WTC11 (cell line): ENCODE data around the gene MRPS5. TPM values are rescaled to one million over a fixed set of nuclear protein-coding genes. Genes with fewer than 3 reads are reported as not detected.

ENCODE experiments used
- ATAC-seq: fragments of 200-7000 bp; cut with Tn5 transposase; 2 replicates; pipeline ENCODE4 v1.10.0; 2021; ENCODE audit warnings: mild to moderate bottlenecking, moderate library complexity
- CTCF ChIA-PET: fragments of 300-600 bp; sonication (Branson Sonifier 250); formaldehyde crosslinking; loops from one replicate; lab custom pipeline; 2021; ENCODE audit warnings: antibody characterized with exemption; lab: Charles Lee
- POLR2A ChIA-PET: fragments of 350-600 bp; sonication (Branson Sonifier 250); formaldehyde crosslinking; loops from one replicate; lab custom pipeline; 2021; ENCODE audit warnings: antibody characterized with exemption; lab: Charles Lee
- DNase-seq: peaks from one replicate; pipeline ENCODE4 v3.0.0; 2021; ENCODE audit warnings: low spot score
- H3K27ac Mint-ChIP-seq: 2 replicates; pipeline ENCODE4 v1.8.0; 2021; ENCODE audit warnings: mixed read lengths
- H3K27me3 Mint-ChIP-seq: 2 replicates; pipeline ENCODE4 v1.8.0; 2021; ENCODE audit warnings: low read depth, mild to moderate bottlenecking, moderate library complexity, mixed read lengths
- H3K36me3 Mint-ChIP-seq: 2 replicates; pipeline ENCODE4 v1.8.0; 2021; ENCODE audit warnings: mixed read lengths
- H3K4me1 Mint-ChIP-seq: 2 replicates; pipeline ENCODE4 v1.8.0; 2022; ENCODE audit warnings: mixed read lengths
- H3K4me3 Mint-ChIP-seq: 2 replicates; pipeline ENCODE4 v1.8.0; 2021; ENCODE audit warnings: mild to moderate bottlenecking, moderate library complexity, mixed read lengths
- H3K9me3 Mint-ChIP-seq: 2 replicates; pipeline ENCODE4 v1.8.0; 2021; ENCODE audit warnings: mixed read lengths
- MAX ChIP-seq: sonication (generic); formaldehyde crosslinking; IDR thresholded peaks from 2 replicates; pipeline ENCODE4 v1.8.0; 2022; ENCODE audit warnings: mild to moderate bottlenecking, missing genetic modification reagents
- NFATC4 ChIP-seq: fragments of 250-450 bp; sonication (Bioruptor Pico); IDR thresholded peaks from 2 replicates; pipeline ENCODE4 v1.9.0; 2021; ENCODE audit warnings: mild to moderate bottlenecking
- NR1H2 ChIP-seq: sonication (generic); formaldehyde crosslinking; IDR thresholded peaks from 2 replicates; pipeline ENCODE4 v1.9.0; 2021; ENCODE audit warnings: mild to moderate bottlenecking, moderate library complexity, missing genetic modification reagents
- OVOL2 ChIP-seq: fragments of 250-450 bp; sonication (Bioruptor Pico); IDR thresholded peaks from 2 replicates; pipeline ENCODE4 v1.9.0; 2021; ENCODE audit warnings: mild to moderate bottlenecking, borderline replicate concordance
- PREB ChIP-seq: sonication (generic); formaldehyde crosslinking; IDR thresholded peaks from 2 replicates; pipeline ENCODE4 v1.8.1; 2022; ENCODE audit warnings: mild to moderate bottlenecking, missing genetic modification reagents, moderate library complexity, borderline replicate concordance
- STAT6 ChIP-seq: sonication (generic); formaldehyde crosslinking; conservative IDR thresholded peaks from 2 replicates; pipeline ENCODE4 v1.8.1; 2023; ENCODE audit warnings: mild to moderate bottlenecking, low read depth, missing genetic modification reagents, moderate library complexity
- TP53 ChIP-seq: sonication (generic); formaldehyde crosslinking; IDR thresholded peaks from 2 replicates; pipeline ENCODE4 v1.8.1; 2023; ENCODE audit warnings: mild to moderate bottlenecking, missing genetic modification reagents
- ZBTB21 ChIP-seq: sonication (generic); formaldehyde crosslinking; IDR thresholded peaks from 2 replicates; pipeline ENCODE4 v1.8.1; 2023; ENCODE audit warnings: mild to moderate bottlenecking, missing genetic modification reagents, borderline replicate concordance
- ZMAT4 ChIP-seq: fragments of 250-450 bp; sonication (Bioruptor Pico); IDR thresholded peaks from 2 replicates; pipeline ENCODE4 v1.9.0; 2021; ENCODE audit warnings: mild to moderate bottlenecking
- ZNF138 ChIP-seq: sonication (generic); formaldehyde crosslinking; conservative IDR thresholded peaks from 2 replicates; pipeline ENCODE4 v1.8.1; 2022; ENCODE audit warnings: mild to moderate bottlenecking, moderate library complexity, missing genetic modification reagents
- ZNF232 ChIP-seq: sonication (generic); formaldehyde crosslinking; IDR thresholded peaks from 2 replicates; pipeline ENCODE4 v1.8.0; 2022; ENCODE audit warnings: mild to moderate bottlenecking, missing genetic modification reagents
- ZNF396 ChIP-seq: fragments of 250-450 bp; sonication (Bioruptor Pico); IDR thresholded peaks from 2 replicates; pipeline ENCODE4 v1.8.0; 2021; ENCODE audit warnings: mild to moderate bottlenecking, moderate library complexity, borderline replicate concordance
- ZNF512 ChIP-seq: sonication (generic); formaldehyde crosslinking; IDR thresholded peaks from 2 replicates; pipeline ENCODE4 v1.8.1; 2022; ENCODE audit warnings: missing genetic modification reagents, borderline replicate concordance
- ZSCAN18 ChIP-seq: fragments of 250-450 bp; sonication (Bioruptor Pico); IDR thresholded peaks from 2 replicates; pipeline ENCODE4 v2.1.2; 2022; ENCODE audit warnings: mild to moderate bottlenecking, moderate library complexity
- total RNA-seq: library from RNA; stranded (reverse); gene quantifications from 3 replicates; pipeline ENCODE4 v1.2.3, GENCODE V29; 2021
- TF ChIP-seq, protein P1 (sequence below): sonication (generic); formaldehyde crosslinking; IDR thresholded peaks from 2 replicates; pipeline ENCODE4 v1.8.1; 2023; ENCODE audit warnings: mild to moderate bottlenecking, missing genetic modification reagents

Gene MRPS5
- total RNA-seq, 1 experiment from 2014 or later: 70.3 TPM

GRCh38 chr2:95059656-95060370, 61.8 kb downstream of the MRPS5 start (continued):
- TF ChIP-seq ZNF512 (CRISPR knock-in tag): no peak
- no peak for TF ChIP-seq ZBTB21

GRCh38 chr2:95058989-95059641, 62.5 kb downstream of the MRPS5 start:
- no peak for TF ChIP-seq MAX (CRISPR knock-in tag)
- TF ChIP-seq ZSCAN18 (CRISPR knock-in tag): no peak
- TF ChIP-seq ZNF232 (CRISPR knock-in tag): no peak
- no peak for TF ChIP-seq NFATC4 (CRISPR knock-in tag)
- no peak for TF ChIP-seq NR1H2 (CRISPR knock-in tag)
- no peak for TF ChIP-seq TP53 (CRISPR knock-in tag)
- TF ChIP-seq STAT6 (CRISPR knock-in tag): no peak
- TF ChIP-seq, protein P1, sequence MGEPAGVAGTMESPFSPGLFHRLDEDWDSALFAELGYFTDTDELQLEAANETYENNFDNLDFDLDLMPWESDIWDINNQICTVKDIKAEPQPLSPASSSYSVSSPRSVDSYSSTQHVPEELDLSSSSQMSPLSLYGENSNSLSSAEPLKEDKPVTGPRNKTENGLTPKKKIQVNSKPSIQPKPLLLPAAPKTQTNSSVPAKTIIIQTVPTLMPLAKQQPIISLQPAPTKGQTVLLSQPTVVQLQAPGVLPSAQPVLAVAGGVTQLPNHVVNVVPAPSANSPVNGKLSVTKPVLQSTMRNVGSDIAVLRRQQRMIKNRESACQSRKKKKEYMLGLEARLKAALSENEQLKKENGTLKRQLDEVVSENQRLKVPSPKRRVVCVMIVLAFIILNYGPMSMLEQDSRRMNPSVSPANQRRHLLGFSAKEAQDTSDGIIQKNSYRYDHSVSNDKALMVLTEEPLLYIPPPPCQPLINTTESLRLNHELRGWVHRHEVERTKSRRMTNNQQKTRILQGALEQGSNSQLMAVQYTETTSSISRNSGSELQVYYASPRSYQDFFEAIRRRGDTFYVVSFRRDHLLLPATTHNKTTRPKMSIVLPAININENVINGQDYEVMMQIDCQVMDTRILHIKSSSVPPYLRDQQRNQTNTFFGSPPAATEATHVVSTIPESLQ (CRISPR knock-in tag): no peak
- no peak for TF ChIP-seq ZMAT4 (CRISPR knock-in tag)
- no peak for TF ChIP-seq ZNF138 (CRISPR knock-in tag)
- TF ChIP-seq ZNF396: no peak
- TF ChIP-seq PREB (CRISPR knock-in tag): no peak
- TF ChIP-seq OVOL2 (CRISPR knock-in tag): no peak

More at GRCh38 chr2:95058989-95059641, 62.5 kb downstream of the MRPS5 start:
- no peak for DNase-seq
- Mint-ChIP-seq H3K9me3 (no peaks in the 10 kb centered on the region), H3K4me1 (peaks cover 19% of the 10 kb centered on the region), H3K4me3 (no peak overlapping the region), H3K27me3 (no peaks in the 10 kb centered on the region; the same call in 1 of the 2 replicates), H3K27ac (no peak overlapping the region), H3K36me3 (no peaks in the 10 kb centered on the region)
- ChIA-PET POLR2A (no interaction called here), CTCF (interaction anchor here (0.6 to 3.0 kb wide), 5 partner anchors 15 to 36 kb away, joined by 3 to 12 read pairs (median 3); no protein-coding TSS in a partner anchor)
- no peak for ATAC-seq
